ENCODE data around the gene CLPTM1L.

DNA sequence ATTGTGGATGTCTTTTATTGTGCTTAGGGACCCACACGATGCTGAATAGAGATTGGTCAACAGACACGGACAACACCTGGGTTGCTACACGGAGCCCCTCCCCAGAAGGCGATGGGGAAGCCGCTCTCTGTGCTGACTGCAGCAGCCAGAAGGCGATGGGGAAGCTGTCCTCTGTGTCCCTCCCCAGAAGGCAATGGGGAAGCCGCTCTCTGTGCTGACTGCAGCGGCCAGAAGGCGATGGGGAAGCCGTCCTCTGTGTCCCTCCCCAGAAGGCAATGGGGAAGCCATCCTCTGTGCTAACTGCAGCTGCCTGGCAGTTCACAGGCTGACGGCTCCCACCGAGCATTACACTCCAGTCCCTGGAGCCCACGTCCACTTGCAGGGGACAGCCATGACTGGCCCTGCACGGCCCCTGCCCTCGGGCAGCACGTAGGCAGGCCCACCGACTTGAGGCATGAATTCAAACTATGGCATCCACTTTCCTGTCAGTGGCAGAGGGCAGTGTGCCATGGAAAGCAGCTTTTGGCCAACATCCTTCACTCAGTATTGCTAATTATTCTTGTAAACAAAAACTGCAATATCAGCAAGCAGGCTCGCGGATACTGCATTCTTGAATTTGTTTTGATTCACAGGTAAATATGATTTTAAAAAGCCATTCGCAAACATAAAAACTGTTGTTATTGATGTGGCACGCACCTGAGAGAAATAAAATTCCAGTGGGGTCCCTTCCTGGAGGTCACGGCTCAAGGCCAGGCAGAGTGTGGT is 48.1 kb upstream of the CLPTM1L start:
- TF ChIP-seq, protein P1, sequence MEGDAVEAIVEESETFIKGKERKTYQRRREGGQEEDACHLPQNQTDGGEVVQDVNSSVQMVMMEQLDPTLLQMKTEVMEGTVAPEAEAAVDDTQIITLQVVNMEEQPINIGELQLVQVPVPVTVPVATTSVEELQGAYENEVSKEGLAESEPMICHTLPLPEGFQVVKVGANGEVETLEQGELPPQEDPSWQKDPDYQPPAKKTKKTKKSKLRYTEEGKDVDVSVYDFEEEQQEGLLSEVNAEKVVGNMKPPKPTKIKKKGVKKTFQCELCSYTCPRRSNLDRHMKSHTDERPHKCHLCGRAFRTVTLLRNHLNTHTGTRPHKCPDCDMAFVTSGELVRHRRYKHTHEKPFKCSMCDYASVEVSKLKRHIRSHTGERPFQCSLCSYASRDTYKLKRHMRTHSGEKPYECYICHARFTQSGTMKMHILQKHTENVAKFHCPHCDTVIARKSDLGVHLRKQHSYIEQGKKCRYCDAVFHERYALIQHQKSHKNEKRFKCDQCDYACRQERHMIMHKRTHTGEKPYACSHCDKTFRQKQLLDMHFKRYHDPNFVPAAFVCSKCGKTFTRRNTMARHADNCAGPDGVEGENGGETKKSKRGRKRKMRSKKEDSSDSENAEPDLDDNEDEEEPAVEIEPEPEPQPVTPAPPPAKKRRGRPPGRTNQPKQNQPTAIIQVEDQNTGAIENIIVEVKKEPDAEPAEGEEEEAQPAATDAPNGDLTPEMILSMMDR (conservative IDR thresholded peaks at IDR 0.05; ENCODE audit: low read length) = no peak
- TF ChIP-seq EZH2phosphoT487 (IDR thresholded peaks at IDR 0.05; ENCODE audit: borderline replicate concordance) = no peak

Measured in Loucy (cell line).